ES-I3 (cell line): ENCODE measurements around the gene HCLS1.
"Not testable (repeated sequence)": the region's sequence is repeated elsewhere in the genome, so short reads cannot be mapped to it uniquely, and the experiment has no call there.

Experiments
- H3K36me3 ChIP-seq: 2 replicates; pipeline ENCODE4 v1.6.1; 2013; ENCODE audit warnings: mild to moderate bottlenecking, low read length, control low read depth, moderate library complexity; ENCODE audit not compliant: insufficient read depth
- H3K4me1 ChIP-seq: 2 replicates; pipeline ENCODE4 v1.6.1; 2013; ENCODE audit warnings: mild to moderate bottlenecking, control low read depth, low read length; ENCODE audit not compliant: insufficient read depth
- H3K9ac ChIP-seq: 2 replicates; pipeline ENCODE4 v1.6.1; 2013; ENCODE audit warnings: low read depth, mild to moderate bottlenecking, low read length, moderate library complexity
- H3K9me3 ChIP-seq: 2 replicates; pipeline ENCODE4 v1.6.1; 2013; ENCODE audit warnings: mild to moderate bottlenecking, low read length, moderate library complexity; ENCODE audit not compliant: control insufficient read depth, insufficient read depth

The HCLS1 gene

DNA sequence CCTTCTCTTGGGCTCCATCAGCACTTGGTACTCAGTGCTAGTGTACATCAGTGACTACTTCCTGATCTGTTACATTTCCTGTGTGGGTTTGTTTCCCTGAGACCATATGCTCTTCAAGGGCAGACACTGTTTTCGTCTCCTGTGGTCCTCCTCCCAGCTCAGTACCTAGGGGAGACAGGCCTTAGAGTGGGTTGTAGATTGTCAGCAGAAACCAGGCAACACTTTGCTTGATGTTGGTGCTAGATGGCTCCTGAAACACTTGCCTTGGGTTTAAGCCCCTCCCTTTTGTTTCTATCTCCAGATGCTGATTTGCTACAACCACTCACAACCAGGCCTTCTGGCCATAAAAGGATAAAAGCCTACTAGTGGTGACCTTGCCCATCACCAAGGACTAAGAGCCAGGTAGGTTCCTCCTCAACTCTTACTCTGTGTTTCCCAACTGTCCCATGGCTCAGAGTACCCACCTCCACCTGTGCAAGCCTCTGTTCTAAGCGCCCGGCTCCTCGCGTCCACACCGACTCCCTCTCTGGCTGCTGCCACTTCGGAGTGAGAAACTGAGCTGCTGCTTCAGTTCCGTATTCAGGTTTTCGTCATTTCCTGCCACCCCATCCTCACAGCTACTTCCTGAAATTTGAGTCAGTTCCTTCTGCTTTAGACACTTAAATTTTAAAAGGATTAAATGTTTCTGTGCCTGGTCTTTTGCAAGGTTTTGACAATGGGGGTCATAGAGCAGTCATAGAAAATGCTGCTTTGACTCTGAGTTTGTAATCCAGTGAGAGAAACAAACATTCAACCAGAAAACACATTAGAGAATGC is at the start of gene HCLS1:
Gene HCLS1, minus strand, starts transcription at position 548 of the 816 bp plus-strand sequence. CDS start 2,556 bp downstream, outside the sequence.
- H3K9ac ChIP-seq = no peak within 1 kb of the TSS
- peaks cover 4% of the 10 kb centered on the region; the same call in 1 of the 2 replicates for H3K4me1 ChIP-seq
- no peaks in the 10 kb centered on the region for H3K9me3 ChIP-seq
- H3K36me3 ChIP-seq = peaks cover 8% of the 10 kb centered on the region; the same call in 1 of the 2 replicates

- Histone ChIP-seq H3K9ac (no peak overlapping the region), H3K9me3 (no peaks in the 10 kb centered on the region), H3K4me1 (no peaks in the 10 kb centered on the region), H3K36me3 (peaks cover 1% of the 10 kb centered on the region; the same call in 1 of the 2 replicates)
Observed at GRCh38 chr3:121710347-121710746, 49.6 kb upstream of the HCLS1 start.

- Histone ChIP-seq H3K4me1 (no peaks in the 10 kb centered on the region), H3K36me3 (no peaks in the 10 kb centered on the region), H3K9me3 (no peaks in the 10 kb centered on the region), H3K9ac (no peak overlapping the region)
Observed at GRCh38 chr3:121707531-121708273, 47.0 kb upstream of the HCLS1 start.

- H3K9ac ChIP-seq = no peak overlapping the region
- H3K4me1 ChIP-seq = no peaks in the 10 kb centered on the region
- no peaks in the 10 kb centered on the region for H3K9me3 ChIP-seq
- H3K36me3 ChIP-seq = peaks cover 3% of the 10 kb centered on the region; the same call in 1 of the 2 replicates
Observed at GRCh38 chr3:121705541-121705940, 44.8 kb upstream of the HCLS1 start.

DNA sequence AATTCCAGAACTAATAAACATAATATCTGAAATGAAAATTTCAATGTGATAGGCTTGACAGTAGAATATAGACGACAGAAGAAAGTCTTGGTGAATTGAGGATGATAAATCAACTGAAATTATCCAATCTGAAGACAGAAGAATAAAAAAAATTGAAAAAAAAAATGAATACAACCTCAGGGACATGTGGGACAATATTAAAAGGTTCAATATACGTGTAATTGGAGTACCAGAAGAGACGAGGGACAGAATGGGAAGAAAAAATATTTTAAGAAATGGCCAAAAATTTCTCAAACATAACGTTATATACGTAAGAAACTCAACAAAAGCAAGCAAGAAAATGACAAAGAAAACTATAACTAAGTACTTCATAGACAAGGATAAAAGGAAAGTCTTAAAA is 43.3 kb upstream of the HCLS1 start:
- peaks cover 3% of the 10 kb centered on the region; the same call in 1 of the 2 replicates for H3K36me3 ChIP-seq
- H3K9ac ChIP-seq = no peak overlapping the region
- no peaks in the 10 kb centered on the region for H3K9me3 ChIP-seq
- H3K4me1 ChIP-seq = no peaks in the 10 kb centered on the region

- Histone ChIP-seq H3K9me3 (no peaks in the 10 kb centered on the region), H3K36me3 (peaks cover 8% of the 10 kb centered on the region), H3K9ac (no peak overlapping the region), H3K4me1 (no peaks in the 10 kb centered on the region)
Observed at GRCh38 chr3:121698901-121699300, 38.2 kb upstream of the HCLS1 start.

DNA sequence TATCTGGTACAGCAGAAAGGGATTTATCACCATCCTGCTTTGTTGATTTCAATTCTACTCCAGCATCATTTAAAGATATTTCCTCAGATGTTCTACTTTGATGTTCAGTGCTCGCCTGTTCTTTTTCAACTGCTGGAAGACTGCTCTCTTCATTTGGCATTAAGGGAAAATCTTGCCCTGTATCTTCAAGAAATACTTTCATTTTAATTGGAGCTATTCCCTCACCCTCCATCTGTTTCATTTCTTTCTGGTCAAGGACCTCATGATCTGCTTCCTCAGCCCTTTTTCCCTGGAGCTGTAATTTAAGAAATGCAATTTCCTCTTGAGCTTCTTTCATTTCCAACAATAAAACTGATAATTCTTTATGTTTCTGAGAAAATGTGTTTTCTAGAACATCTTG is 37.8 kb upstream of the HCLS1 start:
- H3K9ac ChIP-seq = no peak overlapping the region
- H3K9me3 ChIP-seq = no peaks in the 10 kb centered on the region
- peaks cover 12% of the 10 kb centered on the region for H3K36me3 ChIP-seq
- no peaks in the 10 kb centered on the region for H3K4me1 ChIP-seq

DNA sequence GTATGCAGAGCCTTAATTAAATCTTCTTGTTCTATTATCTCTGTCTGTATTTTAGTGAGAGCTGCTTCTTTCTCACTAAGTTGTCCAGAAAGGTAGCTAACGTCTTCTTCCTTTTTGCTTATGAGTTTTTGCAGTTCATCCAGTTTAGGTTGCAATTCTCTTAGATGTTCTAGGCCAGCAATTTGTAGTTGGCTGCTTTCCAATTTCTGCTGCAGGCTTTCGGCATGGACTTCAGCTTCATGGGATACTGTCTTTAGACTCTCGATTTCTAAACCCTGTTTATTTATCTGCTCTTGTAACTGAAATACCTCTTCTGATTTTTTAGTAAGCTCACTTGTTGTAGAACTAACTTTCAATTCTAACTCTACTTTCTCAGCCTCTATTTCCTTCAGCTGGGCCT is 35.5 kb upstream of the HCLS1 start:
- no peaks in the 10 kb centered on the region for H3K9me3 ChIP-seq
- no peak overlapping the region for H3K9ac ChIP-seq
- no peaks in the 10 kb centered on the region for H3K4me1 ChIP-seq
- peaks cover 22% of the 10 kb centered on the region for H3K36me3 ChIP-seq

- Histone ChIP-seq H3K36me3 (peaks cover 26% of the 10 kb centered on the region), H3K9ac (no peak overlapping the region), H3K4me1 (no peaks in the 10 kb centered on the region), H3K9me3 (peaks cover 5% of the 10 kb centered on the region; the same call in 1 of the 2 replicates)
Observed at GRCh38 chr3:121692010-121692699, 31.5 kb upstream of the HCLS1 start.

GRCh38 chr3:121690777-121691405 is 30.2 kb upstream of the HCLS1 start:
- no peak overlapping the region for H3K9ac ChIP-seq
- H3K4me1 ChIP-seq = no peaks in the 10 kb centered on the region
- peaks cover 5% of the 10 kb centered on the region; the same call in 1 of the 2 replicates for H3K9me3 ChIP-seq
- peaks cover 26% of the 10 kb centered on the region for H3K36me3 ChIP-seq

GRCh38 chr3:121688747-121689146 is 28.0 kb upstream of the HCLS1 start:
- not testable (repeated sequence) for H3K9ac ChIP-seq, H3K4me1 ChIP-seq, H3K9me3 ChIP-seq
- H3K36me3 ChIP-seq = peaks cover 23% of the 10 kb centered on the region

- Histone ChIP-seq H3K36me3 (peaks cover 21% of the 10 kb centered on the region), H3K9me3 (no peaks in the 10 kb centered on the region; the same call in 1 of the 2 replicates), H3K9ac (no peak overlapping the region), H3K4me1 (no peaks in the 10 kb centered on the region)
Observed at GRCh38 chr3:121681792-121682191, 21.1 kb upstream of the HCLS1 start.

- Histone ChIP-seq H3K4me1 (no peaks in the 10 kb centered on the region), H3K9ac (no peak overlapping the region), H3K36me3 (peaks cover 29% of the 10 kb centered on the region), H3K9me3 (no peaks in the 10 kb centered on the region)
Observed at GRCh38 chr3:121677141-121677540, 16.4 kb upstream of the HCLS1 start.

GRCh38 chr3:121670676-121671075 is 10.0 kb upstream of the HCLS1 start:
- no peaks in the 10 kb centered on the region for H3K9me3 ChIP-seq
- no peak overlapping the region for H3K9ac ChIP-seq
- no peaks in the 10 kb centered on the region for H3K4me1 ChIP-seq
- peaks cover 14% of the 10 kb centered on the region for H3K36me3 ChIP-seq
